A549 (cell line): ENCODE measurements around the gene MYBPHL. TPM values are rescaled to one million over a fixed set of nuclear protein-coding genes. Genes with fewer than 3 reads are reported as not detected.

ENCODE experiments used
- ATAC-seq, 2 experiments: fragments of 200-7000 bp in 1 of 2; fragments of >200 bp in 1 of 2; cut with Nextera tagmentation in 1 of 2; cut with Tn5 transposase in 1 of 2; 3 replicates each; pipeline versions ENCODE4 v1.8.0 to v1.9.1; 2018 to 2020; ENCODE audit warnings: mild to moderate bottlenecking in 1 of 2, moderate library complexity in 1 of 2
- CTCF ChIA-PET: fragments of 300-600 bp; sonication (Branson Sonifier 250); formaldehyde crosslinking; extraction: SDS; loops from one replicate; lab custom pipeline; 2021; ENCODE audit warnings: antibody characterized with exemption, inconsistent platforms; lab: Yijun Ruan, JAX
- POLR2A ChIA-PET: fragments of 350-600 bp; formaldehyde crosslinking; extraction: SDS; loops from one replicate; lab custom pipeline; 2021; ENCODE audit warnings: antibody characterized with exemption, inconsistent platforms; lab: Yijun Ruan, JAX
- DNase-seq, 2 experiments: peaks; one replicate each; pipeline versions ENCODE4 v3.0.0 to v3.0.0-alpha.2; 2011 to 2016; ENCODE audit warnings: low read depth in 1 of 2, low spot score in 1 of 2
- FAIRE-seq: peaks from 2 replicates; lab custom pipeline; 2011; peaks lifted over from hg19 to GRCh38; lab: Jason Lieb, UNC
- H3K27ac ChIP-seq, 2 experiments: fragments of >200 bp; sonication (Bioruptor Twin); formaldehyde crosslinking; 3 replicates each; pipeline ENCODE4 v1.5.1; 2016 to 2017
- H3K4me1 ChIP-seq: fragments of >200 bp; sonication (Bioruptor Twin); formaldehyde crosslinking; 3 replicates; pipeline ENCODE4 v1.6.1; 2016
- H3K4me2 ChIP-seq: fragments of >200 bp; sonication (Bioruptor Twin); formaldehyde crosslinking; 3 replicates; pipeline ENCODE4 v1.6.1; 2016
- H3K4me3 ChIP-seq: fragments of >200 bp; sonication (Bioruptor Twin); formaldehyde crosslinking; 3 replicates; pipeline ENCODE4 v1.5.1; 2016
- H3K9me3 ChIP-seq: fragments of >200 bp; sonication (Bioruptor Twin); formaldehyde crosslinking; 3 replicates; pipeline ENCODE4 v1.6.1; 2016
- ATOH8 ChIP-seq: fragments of 250-450 bp; sonication (Bioruptor Pico); IDR thresholded peaks from 2 replicates; pipeline ENCODE4 v1.5.0; 2020; ENCODE audit warnings: low read depth, mild to moderate bottlenecking, moderate library complexity
- BCL3 ChIP-seq: fragments of >200 bp; sonication (Bioruptor Twin); formaldehyde crosslinking; IDR thresholded peaks from 3 replicates; pipeline ENCODE4 v1.6.1; 2016
- BHLHE40 ChIP-seq: IDR thresholded peaks from 2 replicates; pipeline ENCODE4 v1.6.1; 2012; ENCODE audit warnings: low read depth, low read length, inconsistent platforms
- CBX2 ChIP-seq: fragments of 200-600 bp; sonication (generic); IDR thresholded peaks from 2 replicates; pipeline ENCODE4 v1.6.1; 2016; ENCODE audit warnings: low read depth, mild to moderate bottlenecking, borderline replicate concordance
- CBX8 ChIP-seq: fragments of 200-600 bp; sonication (generic); IDR thresholded peaks from 2 replicates; pipeline ENCODE4 v1.6.1; 2016
- ELK1 ChIP-seq: fragments of 150-350 bp; IDR thresholded peaks from 2 replicates; pipeline ENCODE4 v1.6.1; 2014; ENCODE audit warnings: low read depth, mild to moderate bottlenecking, low read length
- ESRRA ChIP-seq: fragments of 150-350 bp; IDR thresholded peaks from 2 replicates; pipeline ENCODE4 v1.6.1; 2014; ENCODE audit warnings: mild to moderate bottlenecking, low read length, borderline replicate concordance
- GATA3 ChIP-seq: IDR thresholded peaks from 2 replicates; pipeline ENCODE4 v1.6.1; 2012; ENCODE audit warnings: borderline replicate concordance
- HES2 ChIP-seq: fragments of >200 bp; sonication (Bioruptor Twin); formaldehyde crosslinking; IDR thresholded peaks from 2 replicates; pipeline ENCODE4 v1.6.1; 2016
- MAZ ChIP-seq: fragments of 150-350 bp; IDR thresholded peaks from 2 replicates; pipeline ENCODE4 v1.6.1; 2014; ENCODE audit warnings: antibody characterized with exemption, low read depth, low read length, borderline replicate concordance
- NR3C1 ChIP-seq: fragments of >200 bp; sonication (Bioruptor Twin); formaldehyde crosslinking; IDR thresholded peaks from 3 replicates; pipeline ENCODE4 v1.6.1; 2017
- POLR2A ChIP-seq: IDR thresholded peaks from 2 replicates; pipeline ENCODE4 v1.6.1; 2012; ENCODE audit warnings: mild to moderate bottlenecking, low read length
- POLR2AphosphoS2 ChIP-seq: conservative IDR thresholded peaks from 2 replicates; pipeline ENCODE4 v1.6.1; 2012; ENCODE audit warnings: low read length, improper control_type of control experiment, inconsistent platforms
- RAD21 ChIP-seq, 2 experiments: fragments of >200 bp in 1 of 2; sonication (Bioruptor Twin) in 1 of 2; formaldehyde crosslinking in 1 of 2; IDR thresholded peaks in 1 of 2; conservative IDR thresholded peaks in 1 of 2; 2 replicates in 1 of 2; 3 replicates in 1 of 2; pipeline ENCODE4 v1.6.1; 2012 to 2018; ENCODE audit warnings: inconsistent platforms in 1 of 2
- RFX5 ChIP-seq: fragments of 450-650 bp; IDR thresholded peaks from 2 replicates; pipeline ENCODE4 v1.7.1; 2014; ENCODE audit warnings: antibody characterized with exemption, mild to moderate bottlenecking, moderate library complexity
- SREBF2 ChIP-seq: fragments of 450-650 bp; IDR thresholded peaks from 2 replicates; pipeline ENCODE4 v1.6.1; 2014; ENCODE audit warnings: mild to moderate bottlenecking, moderate library complexity
- TP53 ChIP-seq: fragments of 250-450 bp; sonication (Bioruptor Pico); IDR thresholded peaks from 2 replicates; pipeline ENCODE4 v1.5.0; 2021; ENCODE audit warnings: mild to moderate bottlenecking, moderate library complexity
- ZC3H11A ChIP-seq: fragments of 450-650 bp; IDR thresholded peaks from 2 replicates; pipeline ENCODE4 v1.6.1; 2014; ENCODE audit warnings: antibody characterized with exemption, mild to moderate bottlenecking
- ZFP36 ChIP-seq: fragments of 450-650 bp; IDR thresholded peaks from 2 replicates; pipeline ENCODE4 v1.6.1; 2014; ENCODE audit warnings: borderline replicate concordance; ENCODE audit not compliant: partially characterized antibody
- ZSCAN20 ChIP-seq: fragments of 250-450 bp; sonication (Bioruptor Pico); IDR thresholded peaks from 2 replicates; pipeline ENCODE4 v1.8.0; 2022; ENCODE audit warnings: mild to moderate bottlenecking, moderate library complexity
- WGBS: methylation state at CpG from one replicate; pipeline ENCODE4 v1.1.6; 2017; ENCODE audit errors: missing lambda C conversion rate; 5-methylcytosine and 5-hydroxymethylcytosine counted together
- polyA plus RNA-seq, 4 experiments: library from polyadenylated mRNA; depleted of rRNA in 3 of 4; stranded (reverse); fragments of >200 nt; fragmentation: RNase III in 1 of 4; extraction: RNeasy Plus Mini Kit Qiagen cat#74134 plus additional on column Dnase treatment in 1 of 4; gene quantifications; 2 replicates in 3 of 4; 3 replicates in 1 of 4; pipeline ENCODE4 v1.2.3, GENCODE V29; 2011 to 2017
- TF ChIP-seq, protein P1 (sequence below): fragments of 250-450 bp; sonication (Bioruptor Pico); IDR thresholded peaks from 2 replicates; pipeline ENCODE4 v1.5.0; 2021; ENCODE audit warnings: mild to moderate bottlenecking, moderate library complexity, borderline replicate concordance

Gene MYBPHL
- polyA plus RNA-seq, 2 of the 4 experiments (the other 2 are of a cell fraction): not detected

- TF ChIP-seq BCL3: no peak
- no peak for TF ChIP-seq ZC3H11A
- no peak for TF ChIP-seq POLR2AphosphoS2
- TF ChIP-seq POLR2A: no peak
- no peak for TF ChIP-seq MAZ
- no peak for TF ChIP-seq GATA3
These were observed 59.1 kb downstream of the MYBPHL start (continued) for GRCh38 chr1:109247401-109248365.

DNA sequence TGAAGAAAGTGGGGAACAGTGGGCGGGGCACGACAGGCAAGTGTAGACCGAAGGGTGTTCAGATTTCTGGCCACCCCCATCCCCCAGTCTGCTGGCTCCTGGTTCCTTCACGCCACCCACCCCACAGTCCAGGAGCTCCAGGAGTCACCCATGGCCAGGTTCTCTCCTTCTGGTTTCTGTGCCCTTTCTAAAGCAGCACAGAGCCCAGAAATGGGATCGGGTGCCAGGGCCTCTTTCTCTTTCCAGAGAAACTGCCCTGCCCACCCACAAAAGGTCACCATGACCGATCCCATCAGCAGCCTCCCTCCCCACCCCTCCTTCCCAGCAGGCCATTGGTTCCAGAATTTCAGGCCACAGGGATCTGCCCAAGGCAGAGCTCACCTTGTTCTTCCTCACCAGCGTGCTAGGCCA, 60.7 kb downstream of the MYBPHL start:
- no peak for ATAC-seq

DNA sequence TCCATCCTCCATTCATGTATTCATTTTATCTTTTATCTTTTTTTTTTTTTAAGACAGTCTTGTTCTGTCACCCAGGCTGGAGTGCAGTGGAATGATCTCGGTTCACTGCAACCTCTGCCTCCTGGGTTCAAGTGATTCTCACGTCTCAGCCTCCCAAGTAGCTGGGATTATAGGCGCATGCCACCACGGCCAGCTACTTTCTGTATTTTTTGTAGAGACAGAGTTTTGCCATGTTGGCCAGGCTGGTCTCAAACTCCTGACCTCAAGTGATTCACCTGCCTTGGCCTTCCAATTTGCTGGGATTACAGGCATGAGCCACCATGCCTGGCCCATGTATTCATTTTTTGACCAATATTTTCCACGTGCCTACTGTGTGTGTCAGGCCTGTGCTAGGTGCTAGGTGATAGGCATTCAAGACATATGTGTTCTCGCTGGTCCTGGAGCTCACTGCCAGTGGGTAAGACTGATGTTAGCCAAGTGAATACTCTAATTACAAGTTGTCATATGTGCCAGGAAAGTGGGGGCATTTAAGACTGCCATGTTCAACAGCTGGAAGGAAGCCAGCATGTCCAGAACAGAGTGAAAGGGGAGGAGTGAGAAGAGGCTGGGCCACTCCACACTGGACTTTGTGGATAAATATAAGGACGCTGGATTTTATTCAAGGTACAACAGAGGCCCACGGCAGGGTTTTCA, 62.8 kb downstream of the MYBPHL start:
- POLR2A ChIA-PET: no interaction called here
- CTCF ChIA-PET: interaction anchor here (0.7 to 1.8 kb wide), 3 partner anchors 20 to 155 kb away, joined by 3 to 5 read pairs (median 3); no protein-coding TSS in a partner anchor

More for the DNA sequence above, 60.7 kb downstream of the MYBPHL start:
- DNase-seq (no peak), FAIRE-seq (no peak)
- CTCF ChIA-PET: interaction anchor here (1.3 kb wide), 1 partner anchor 18 kb away, joined by 3 read pairs; no protein-coding TSS in a partner anchor
- POLR2A ChIA-PET: no interaction called here
- Histone ChIP-seq H3K4me3 (no peak overlapping the region), H3K9me3 (no peaks in the 10 kb centered on the region), H3K4me1 (peaks cover 5% of the 10 kb centered on the region; the same call in 1 of the 3 replicates), H3K4me2 (no peak overlapping the region), H3K27ac (no peak overlapping the region)
- TF ChIP-seq, protein P1, sequence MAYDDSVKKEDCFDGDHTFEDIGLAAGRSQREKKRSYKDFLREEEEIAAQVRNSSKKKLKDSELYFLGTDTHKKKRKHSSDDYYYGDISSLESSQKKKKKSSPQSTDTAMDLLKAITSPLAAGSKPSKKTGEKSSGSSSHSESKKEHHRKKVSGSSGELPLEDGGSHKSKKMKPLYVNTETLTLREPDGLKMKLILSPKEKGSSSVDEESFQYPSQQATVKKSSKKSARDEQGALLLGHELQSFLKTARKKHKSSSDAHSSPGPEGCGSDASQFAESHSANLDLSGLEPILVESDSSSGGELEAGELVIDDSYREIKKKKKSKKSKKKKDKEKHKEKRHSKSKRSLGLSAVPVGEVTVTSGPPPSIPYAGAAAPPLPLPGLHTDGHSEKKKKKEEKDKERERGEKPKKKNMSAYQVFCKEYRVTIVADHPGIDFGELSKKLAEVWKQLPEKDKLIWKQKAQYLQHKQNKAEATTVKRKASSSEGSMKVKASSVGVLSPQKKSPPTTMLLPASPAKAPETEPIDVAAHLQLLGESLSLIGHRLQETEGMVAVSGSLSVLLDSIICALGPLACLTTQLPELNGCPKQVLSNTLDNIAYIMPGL (CRISPR knock-in tag): no peak
- TF ChIP-seq TP53 (CRISPR knock-in tag) (no peak), ESRRA (no peak), ZSCAN20 (no peak), CBX2 (no peak), BHLHE40 (no peak)
- WGBS: 82% methylated on average over 7 of the region's 7 CpGs

More for the DNA sequence above, 62.8 kb downstream of the MYBPHL start:
- ATAC-seq: no peak
- Histone ChIP-seq H3K4me2 (no peak overlapping the region), H3K4me1 (peaks cover 11% of the 10 kb centered on the region; the same call in 1 of the 3 replicates), H3K4me3 (no peak overlapping the region), H3K27ac (no peak overlapping the region), H3K9me3 (no peaks in the 10 kb centered on the region)
- 71% methylated on average over 7 of the region's 8 CpGs for WGBS
- DNase-seq: no peak
- FAIRE-seq: no peak
- no peak for TF ChIP-seq BHLHE40
- TF ChIP-seq RFX5: no peak
- no peak for TF ChIP-seq ATOH8 (CRISPR knock-in tag)
- TF ChIP-seq NR3C1: no peak
- no peak for TF ChIP-seq CBX8
- no peak for TF ChIP-seq ZC3H11A
- no peak for TF ChIP-seq HES2
- TF ChIP-seq ELK1: no peak
- TF ChIP-seq, protein P1 (CRISPR knock-in tag): no peak
- no peak for TF ChIP-seq ZFP36
- TF ChIP-seq RAD21 (conservative IDR thresholded peaks at IDR 0.05 in 1 of 2, IDR thresholded peaks at IDR 0.05 in 1 of 2): no peak
- no peak for TF ChIP-seq SREBF2
- TF ChIP-seq, all 56 proteins: peak for 0
